WI38 (cell line): ENCODE results near the gene OPRM1.

Experiments used
- H3K4me3 ChIP-seq: 2 replicates; pipeline ENCODE4 v1.5.1; 2011; ENCODE audit warnings: low read depth, mild to moderate bottlenecking, control low read depth, low read length
- TF ChIP-seq, protein P1 (sequence below): IDR thresholded peaks from 2 replicates; pipeline ENCODE4 v1.5.1; 2012; ENCODE audit warnings: low read depth, mild to moderate bottlenecking, control low read depth, low read length

The OPRM1 gene

DNA sequence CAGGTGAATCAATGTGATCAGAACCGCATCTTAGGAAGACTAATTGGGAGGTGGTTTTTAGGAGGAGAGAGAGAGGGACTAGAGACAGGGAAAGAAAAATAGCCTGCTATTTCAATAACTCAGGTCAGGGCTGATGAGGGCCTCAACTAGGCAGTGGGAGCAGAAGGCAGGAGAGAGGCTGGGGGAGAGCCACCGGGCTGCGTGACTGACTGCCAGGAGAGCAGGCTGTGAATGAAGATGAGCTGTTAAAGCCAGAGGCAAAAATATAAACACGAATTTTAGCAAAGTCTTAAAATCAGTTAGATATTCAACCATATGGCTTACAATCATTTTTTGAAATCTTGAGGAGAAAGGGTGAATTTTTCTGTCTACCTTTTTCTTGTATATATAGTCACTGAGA is 168.0 kb downstream of the OPRM1 start:
- TF ChIP-seq, protein P1, sequence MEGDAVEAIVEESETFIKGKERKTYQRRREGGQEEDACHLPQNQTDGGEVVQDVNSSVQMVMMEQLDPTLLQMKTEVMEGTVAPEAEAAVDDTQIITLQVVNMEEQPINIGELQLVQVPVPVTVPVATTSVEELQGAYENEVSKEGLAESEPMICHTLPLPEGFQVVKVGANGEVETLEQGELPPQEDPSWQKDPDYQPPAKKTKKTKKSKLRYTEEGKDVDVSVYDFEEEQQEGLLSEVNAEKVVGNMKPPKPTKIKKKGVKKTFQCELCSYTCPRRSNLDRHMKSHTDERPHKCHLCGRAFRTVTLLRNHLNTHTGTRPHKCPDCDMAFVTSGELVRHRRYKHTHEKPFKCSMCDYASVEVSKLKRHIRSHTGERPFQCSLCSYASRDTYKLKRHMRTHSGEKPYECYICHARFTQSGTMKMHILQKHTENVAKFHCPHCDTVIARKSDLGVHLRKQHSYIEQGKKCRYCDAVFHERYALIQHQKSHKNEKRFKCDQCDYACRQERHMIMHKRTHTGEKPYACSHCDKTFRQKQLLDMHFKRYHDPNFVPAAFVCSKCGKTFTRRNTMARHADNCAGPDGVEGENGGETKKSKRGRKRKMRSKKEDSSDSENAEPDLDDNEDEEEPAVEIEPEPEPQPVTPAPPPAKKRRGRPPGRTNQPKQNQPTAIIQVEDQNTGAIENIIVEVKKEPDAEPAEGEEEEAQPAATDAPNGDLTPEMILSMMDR, result no peak
- no peak overlapping the region for H3K4me3 ChIP-seq

GRCh38 chr6:154209555-154209954 is 170.5 kb downstream of the OPRM1 start:
- TF ChIP-seq, protein P1, result no peak
- H3K4me3 ChIP-seq, result no peak overlapping the region

- TF ChIP-seq, protein P1, result no peak
- no peak overlapping the region for H3K4me3 ChIP-seq
Observed at GRCh38 chr6:154210678-154211077, 171.6 kb downstream of the OPRM1 start.

GRCh38 chr6:154213782-154214181 is 174.7 kb downstream of the OPRM1 start:
- TF ChIP-seq, protein P1, result no peak
- no peak overlapping the region for H3K4me3 ChIP-seq

GRCh38 chr6:154218301-154218700 is 179.3 kb downstream of the OPRM1 start:
- TF ChIP-seq, protein P1, result no peak
- H3K4me3 ChIP-seq, result no peak overlapping the region

- H3K4me3 ChIP-seq, result no peak overlapping the region
- TF ChIP-seq, protein P1, result no peak
Observed at GRCh38 chr6:154218787-154219186, 179.7 kb downstream of the OPRM1 start.

DNA sequence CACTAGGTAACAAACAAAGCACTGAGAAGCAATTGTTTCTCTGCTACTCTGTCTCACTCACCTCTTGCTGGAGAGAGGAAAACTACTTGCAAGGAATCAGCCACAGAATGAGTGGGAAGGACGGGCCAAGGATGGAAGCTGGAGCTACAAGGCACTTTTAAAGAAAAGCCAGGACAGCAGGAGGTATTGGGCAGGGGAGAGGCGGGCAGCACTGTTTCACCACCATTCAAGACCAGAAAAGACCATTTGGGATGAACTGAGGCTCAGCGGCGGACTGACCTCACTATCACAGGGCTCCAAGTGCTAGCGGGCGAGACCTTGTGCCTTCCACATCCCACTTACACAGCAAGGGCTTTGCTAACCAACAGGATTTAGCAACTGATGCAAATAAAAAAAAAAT is 180.2 kb downstream of the OPRM1 start:
- no peak overlapping the region for H3K4me3 ChIP-seq
- TF ChIP-seq, protein P1, result no peak
